Measurements from ENCODE around the gene AK5.

DNA sequence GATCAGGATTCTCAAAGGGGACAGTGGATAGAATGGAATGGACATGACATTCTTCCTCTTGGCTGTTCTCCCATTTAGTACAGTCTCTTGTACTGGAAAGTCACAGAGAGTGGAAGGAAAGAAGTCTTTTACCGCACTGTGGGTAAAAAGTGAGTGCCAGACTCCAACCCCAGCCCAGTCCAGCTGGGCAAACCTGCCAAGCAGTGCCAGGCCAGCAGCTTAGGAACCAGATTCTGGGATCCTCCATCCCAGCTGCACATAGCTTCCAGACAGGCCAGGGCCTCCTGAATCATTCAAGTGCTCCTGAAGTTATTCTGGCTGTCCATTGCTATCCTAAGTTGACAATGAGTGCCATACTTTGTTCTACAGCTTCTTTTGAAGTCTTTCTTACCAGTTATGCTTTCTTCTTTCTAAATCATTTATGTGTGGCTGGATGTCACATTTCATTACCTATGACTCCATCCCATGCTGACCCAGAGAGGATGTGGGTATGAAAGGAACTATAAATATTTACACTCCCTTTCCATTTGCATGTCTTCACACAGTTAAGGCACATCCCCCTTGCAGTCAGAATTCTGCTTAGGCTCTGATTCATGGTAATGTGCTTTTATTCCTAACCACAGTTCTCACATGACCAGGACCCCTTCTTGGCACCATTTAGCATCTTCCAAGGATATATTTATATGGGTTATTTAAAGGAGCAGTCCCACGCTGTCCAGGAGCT is 88.9 kb downstream of the AK5 start:
- TF ChIP-seq, protein P1, sequence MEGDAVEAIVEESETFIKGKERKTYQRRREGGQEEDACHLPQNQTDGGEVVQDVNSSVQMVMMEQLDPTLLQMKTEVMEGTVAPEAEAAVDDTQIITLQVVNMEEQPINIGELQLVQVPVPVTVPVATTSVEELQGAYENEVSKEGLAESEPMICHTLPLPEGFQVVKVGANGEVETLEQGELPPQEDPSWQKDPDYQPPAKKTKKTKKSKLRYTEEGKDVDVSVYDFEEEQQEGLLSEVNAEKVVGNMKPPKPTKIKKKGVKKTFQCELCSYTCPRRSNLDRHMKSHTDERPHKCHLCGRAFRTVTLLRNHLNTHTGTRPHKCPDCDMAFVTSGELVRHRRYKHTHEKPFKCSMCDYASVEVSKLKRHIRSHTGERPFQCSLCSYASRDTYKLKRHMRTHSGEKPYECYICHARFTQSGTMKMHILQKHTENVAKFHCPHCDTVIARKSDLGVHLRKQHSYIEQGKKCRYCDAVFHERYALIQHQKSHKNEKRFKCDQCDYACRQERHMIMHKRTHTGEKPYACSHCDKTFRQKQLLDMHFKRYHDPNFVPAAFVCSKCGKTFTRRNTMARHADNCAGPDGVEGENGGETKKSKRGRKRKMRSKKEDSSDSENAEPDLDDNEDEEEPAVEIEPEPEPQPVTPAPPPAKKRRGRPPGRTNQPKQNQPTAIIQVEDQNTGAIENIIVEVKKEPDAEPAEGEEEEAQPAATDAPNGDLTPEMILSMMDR (conservative IDR thresholded peaks at IDR 0.05; ENCODE audit: low read depth, low read length): no peak
- no peak for TF ChIP-seq POLR2A (IDR thresholded peaks at IDR 0.05; ENCODE audit: low read depth, low read length)
